ENCODE results near the gene LUC7L3.
A peak's percentile ranks its signal among the peaks of the same experiment; 100 is the strongest.
"Not testable (repeated sequence)": the region's sequence is repeated elsewhere in the genome, so short reads cannot be mapped to it uniquely, and the experiment has no call there.

LUC7L3 gene

DNA sequence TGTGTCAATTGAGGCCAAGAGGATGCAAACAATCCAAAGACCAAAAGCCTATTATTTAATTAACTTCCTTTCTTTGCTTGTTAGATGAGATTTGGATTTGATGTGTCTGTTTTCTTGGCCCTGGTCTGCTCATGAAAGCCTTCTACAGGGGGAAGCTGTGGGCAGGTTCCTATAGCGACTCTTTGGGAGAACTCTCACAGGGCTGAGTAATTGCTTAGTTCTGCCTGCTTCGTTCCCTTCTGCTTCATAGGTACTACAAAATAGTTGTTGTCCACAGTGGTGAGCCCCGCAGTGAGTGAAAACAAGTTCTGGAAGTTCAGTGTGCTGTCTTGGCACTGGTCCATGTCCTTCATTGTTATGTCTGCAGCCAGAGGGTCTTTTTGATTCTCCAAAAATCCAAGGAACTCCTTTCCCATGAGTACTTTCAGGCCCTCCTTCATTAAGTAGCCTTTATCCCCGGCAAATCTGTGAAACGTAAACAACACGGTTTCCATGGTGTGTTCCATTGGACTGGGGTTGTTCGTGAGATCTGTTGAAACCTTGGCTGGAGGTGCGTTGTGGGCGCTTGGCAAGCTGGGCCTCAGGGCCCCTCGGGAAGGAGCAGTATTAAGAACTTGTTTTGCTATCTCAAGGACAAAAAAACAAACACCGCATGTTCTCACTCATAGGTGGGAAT lies 77.9 kb downstream of the LUC7L3 start:
- TF ChIP-seq, protein P1, sequence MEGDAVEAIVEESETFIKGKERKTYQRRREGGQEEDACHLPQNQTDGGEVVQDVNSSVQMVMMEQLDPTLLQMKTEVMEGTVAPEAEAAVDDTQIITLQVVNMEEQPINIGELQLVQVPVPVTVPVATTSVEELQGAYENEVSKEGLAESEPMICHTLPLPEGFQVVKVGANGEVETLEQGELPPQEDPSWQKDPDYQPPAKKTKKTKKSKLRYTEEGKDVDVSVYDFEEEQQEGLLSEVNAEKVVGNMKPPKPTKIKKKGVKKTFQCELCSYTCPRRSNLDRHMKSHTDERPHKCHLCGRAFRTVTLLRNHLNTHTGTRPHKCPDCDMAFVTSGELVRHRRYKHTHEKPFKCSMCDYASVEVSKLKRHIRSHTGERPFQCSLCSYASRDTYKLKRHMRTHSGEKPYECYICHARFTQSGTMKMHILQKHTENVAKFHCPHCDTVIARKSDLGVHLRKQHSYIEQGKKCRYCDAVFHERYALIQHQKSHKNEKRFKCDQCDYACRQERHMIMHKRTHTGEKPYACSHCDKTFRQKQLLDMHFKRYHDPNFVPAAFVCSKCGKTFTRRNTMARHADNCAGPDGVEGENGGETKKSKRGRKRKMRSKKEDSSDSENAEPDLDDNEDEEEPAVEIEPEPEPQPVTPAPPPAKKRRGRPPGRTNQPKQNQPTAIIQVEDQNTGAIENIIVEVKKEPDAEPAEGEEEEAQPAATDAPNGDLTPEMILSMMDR (IDR thresholded peaks at IDR 0.05; ENCODE audit: low read depth, low read length), result no peak
- DNase-seq (ENCODE audit: low read depth in 2 of 2), result peak in 1 of 2 donors; percentile 22
- H3K4me3 ChIP-seq (replicated peaks in 1 of 2; ENCODE audit: low read depth in 2 of 2, low read length in 2 of 2), result no peak overlapping the region

DNA sequence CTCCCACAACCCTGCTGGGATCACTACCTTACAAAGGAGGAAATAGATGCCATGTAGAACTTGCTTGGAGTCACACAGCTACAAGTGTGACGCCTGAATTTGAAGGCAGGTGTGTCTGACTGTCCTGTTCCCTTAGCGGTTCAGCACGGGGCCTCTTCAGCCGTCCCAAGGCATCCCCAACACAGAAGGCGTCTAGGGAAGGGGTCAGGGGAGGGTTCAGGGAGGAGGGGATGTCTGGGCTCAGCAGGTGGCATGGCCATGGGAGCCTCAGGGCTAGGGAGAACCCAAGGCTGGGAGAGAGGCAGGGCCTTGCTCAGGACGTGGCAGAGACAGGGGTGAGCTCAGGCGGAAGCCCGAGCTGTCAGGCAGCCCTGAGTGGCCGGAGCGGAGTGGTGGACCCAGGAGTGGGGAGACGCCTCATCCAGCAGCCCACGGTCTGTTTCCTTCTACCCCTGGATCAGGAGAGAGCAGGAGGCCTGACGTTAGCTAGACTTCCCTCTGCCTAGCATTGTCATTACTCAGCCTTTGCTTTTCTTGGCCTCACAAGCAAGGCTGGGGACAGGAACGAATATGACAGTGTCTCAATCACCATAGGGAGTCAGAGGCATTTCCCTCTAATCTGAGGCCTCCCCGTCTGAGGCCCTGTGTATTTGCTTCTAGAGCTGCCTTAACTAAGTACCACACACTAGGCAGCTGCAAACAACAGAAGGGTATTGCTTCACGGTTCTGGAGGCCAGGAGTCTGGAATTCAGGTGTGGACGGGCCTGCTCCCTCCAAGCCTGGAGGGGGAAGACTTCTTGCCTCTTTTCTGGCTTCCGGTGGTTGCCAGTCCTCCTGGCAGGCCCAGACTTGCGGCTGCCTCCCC lies 79.3 kb downstream of the LUC7L3 start:
- TF ChIP-seq, protein P1 (IDR thresholded peaks at IDR 0.05; ENCODE audit: low read depth, low read length), result no peak
- peak in 1 of 2 donors; percentile 10 for DNase-seq (ENCODE audit: low read depth in 2 of 2)
- no peak overlapping the region for H3K4me3 ChIP-seq (replicated peaks in 1 of 2; ENCODE audit: low read depth in 2 of 2, low read length in 2 of 2)

DNA sequence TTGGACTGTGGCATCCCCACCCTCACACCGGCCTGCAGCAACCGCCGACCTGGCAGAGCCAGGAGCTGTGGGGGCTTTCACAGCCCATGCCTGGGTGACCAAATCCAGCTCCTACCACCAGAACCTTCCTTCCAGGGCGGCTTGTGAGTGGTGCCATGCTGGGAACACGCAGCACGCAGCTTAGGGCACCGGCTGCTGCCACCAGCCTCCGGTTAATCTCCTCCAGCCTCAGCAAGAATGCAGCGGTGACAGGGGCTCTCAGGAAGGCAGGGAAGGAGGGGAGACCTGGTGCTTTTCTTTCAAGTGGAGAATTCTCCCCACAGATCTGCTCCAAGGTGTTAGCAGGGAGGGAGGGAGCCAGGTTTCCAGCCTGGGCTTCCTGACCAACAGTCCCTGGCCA lies 80.2 kb downstream of the LUC7L3 start:
- TF ChIP-seq, protein P1 (IDR thresholded peaks at IDR 0.05; ENCODE audit: low read depth, low read length), result no peak
- DNase-seq (ENCODE audit: low read depth in 2 of 2), result no peak
- no peak overlapping the region for H3K4me3 ChIP-seq (replicated peaks in 1 of 2; ENCODE audit: low read depth in 2 of 2, low read length in 2 of 2)

DNA sequence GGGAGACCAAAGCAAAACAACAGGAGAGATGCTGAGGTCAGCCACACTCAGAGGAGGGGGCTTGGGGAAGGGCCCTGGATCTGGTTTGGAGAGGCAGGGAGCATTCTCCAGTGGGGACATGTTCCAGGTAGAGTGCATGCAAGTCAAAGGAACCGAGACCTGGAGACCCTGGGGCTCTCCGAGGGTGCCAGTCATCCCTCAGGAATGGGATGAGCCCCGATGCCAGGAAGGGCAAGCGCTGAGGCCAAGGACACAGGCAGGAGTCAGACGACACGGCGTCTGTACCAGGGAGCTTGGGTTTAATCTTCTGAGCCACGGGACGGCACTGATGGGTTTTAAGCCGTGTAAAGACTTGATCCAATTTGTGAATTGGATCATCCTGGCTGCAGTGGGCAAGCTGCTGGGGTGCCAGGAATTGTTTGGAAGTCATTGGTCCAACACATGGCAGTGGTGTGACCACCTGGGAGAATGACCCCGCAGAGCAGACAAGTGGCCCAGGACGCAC lies 80.8 kb downstream of the LUC7L3 start:
- TF ChIP-seq, protein P1 (IDR thresholded peaks at IDR 0.05; ENCODE audit: low read depth, low read length), result no peak
- DNase-seq (ENCODE audit: low read depth in 2 of 2), result no peak
- no peak overlapping the region for H3K4me3 ChIP-seq (replicated peaks in 1 of 2; ENCODE audit: low read depth in 2 of 2, low read length in 2 of 2)

DNA sequence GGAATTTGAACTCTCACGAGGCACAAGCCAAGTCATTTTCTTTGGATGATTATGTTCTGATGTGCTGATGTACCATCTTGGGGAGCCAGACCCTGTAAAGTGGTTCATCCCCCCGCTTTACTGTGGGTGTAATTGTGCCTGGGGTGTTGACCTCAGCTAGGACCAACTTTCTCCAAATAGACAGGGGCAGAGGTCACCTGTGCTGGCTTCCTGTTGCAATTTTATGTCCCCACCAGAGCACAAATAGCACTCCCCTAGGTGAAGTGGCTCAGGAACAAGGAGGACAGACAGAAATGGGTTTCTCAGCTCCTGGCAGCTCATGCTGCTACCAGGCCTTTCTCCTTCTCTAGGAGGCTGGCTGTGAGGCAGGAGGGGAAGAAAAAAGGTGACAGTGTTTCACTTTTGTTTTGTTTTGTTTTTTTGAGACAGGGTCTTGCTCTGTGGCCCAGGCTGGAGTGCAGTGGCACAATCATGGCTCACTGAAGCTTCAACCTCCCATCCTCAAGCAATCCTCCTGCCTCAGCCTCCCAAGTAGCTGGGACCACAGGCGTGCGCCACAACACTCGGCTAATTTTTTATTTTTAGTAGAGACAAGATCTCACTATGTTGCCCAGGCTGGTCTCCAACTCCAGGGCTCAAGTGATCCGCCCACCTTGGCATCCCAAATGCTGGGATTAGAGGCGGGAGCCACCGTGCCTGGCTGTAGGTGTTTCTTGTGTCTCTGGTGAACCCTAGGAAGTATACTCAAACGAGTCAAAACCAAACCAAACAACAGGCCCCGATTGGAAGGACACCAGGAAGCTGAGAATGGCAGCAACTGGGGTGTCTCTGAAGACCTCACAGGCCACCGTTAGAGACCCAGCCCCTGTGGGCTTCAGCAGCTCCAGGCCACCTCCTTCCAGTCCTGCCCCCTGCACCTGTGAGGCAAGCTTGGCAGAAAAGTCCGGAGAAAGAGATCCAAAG lies 83.5 kb downstream of the LUC7L3 start:
- no peak overlapping the region for H3K4me3 ChIP-seq (replicated peaks in 1 of 2; ENCODE audit: low read depth in 2 of 2, low read length in 2 of 2)
- no peak for DNase-seq (ENCODE audit: low read depth in 2 of 2)
- TF ChIP-seq, protein P1 (IDR thresholded peaks at IDR 0.05; ENCODE audit: low read depth, low read length), result no peak

DNA sequence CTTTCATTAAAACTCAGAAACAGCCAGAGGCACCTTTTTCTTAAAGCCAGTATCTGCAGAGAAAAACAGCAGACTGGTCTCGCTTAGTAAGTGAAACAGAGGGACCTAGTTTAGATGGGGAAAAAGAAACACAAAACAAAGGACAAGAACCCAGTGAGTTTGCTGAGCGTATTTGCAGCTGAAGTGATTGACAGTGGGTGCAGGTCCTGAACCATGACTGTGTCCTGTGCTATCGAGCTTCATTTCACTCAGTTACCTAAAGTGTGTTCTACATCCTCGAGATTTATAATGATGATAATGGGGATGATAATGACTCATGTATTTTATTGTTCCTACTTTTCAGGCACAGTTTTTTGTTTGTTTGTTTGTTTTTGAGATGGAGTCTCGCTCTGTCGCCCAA lies 84.3 kb downstream of the LUC7L3 start:
- DNase-seq (ENCODE audit: low read depth in 2 of 2), result no peak
- TF ChIP-seq, protein P1 (IDR thresholded peaks at IDR 0.05; ENCODE audit: low read depth, low read length), result no peak
- H3K4me3 ChIP-seq (replicated peaks in 1 of 2; ENCODE audit: low read depth in 2 of 2, low read length in 2 of 2), result no peak overlapping the region

DNA sequence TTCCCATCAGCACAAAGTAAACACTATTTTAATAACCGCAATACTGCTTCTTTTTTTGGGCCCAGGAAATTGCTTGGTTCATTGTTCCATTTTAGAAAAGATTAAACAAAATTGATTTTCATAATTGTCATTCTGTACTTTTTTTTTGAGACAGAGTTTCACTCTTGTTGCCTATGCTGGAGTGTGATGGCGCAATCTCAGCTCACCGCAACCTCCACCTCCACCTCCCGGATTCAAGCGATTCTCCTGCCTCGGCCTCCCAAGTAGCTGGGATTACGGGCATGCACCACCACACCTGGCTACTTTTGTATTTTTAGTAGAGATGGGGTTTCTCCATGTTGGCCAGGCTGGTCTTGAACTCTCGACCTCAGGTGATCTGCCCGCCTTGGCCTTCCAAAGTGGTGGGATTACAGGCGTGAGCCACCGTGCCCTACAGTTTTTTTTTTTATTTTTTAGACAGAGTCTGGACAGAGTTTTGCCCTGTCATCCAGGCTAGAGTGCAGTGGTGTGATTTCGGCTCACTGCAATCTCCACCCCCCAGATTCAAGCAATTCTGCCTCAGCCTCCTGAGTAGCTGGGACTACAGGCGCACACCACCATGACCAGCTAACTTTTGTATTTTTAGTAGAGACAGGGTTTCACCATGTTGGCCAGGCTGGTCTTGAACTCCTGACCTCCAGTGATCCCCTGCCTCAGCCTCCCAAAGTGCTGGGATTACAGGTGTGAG lies 85.5 kb downstream of the LUC7L3 start:
- DNase-seq (ENCODE audit: low read depth in 2 of 2); H3K4me3 ChIP-seq (replicated peaks in 1 of 2; ENCODE audit: low read depth in 2 of 2, low read length in 2 of 2): not testable (repeated sequence)

All from cardiac fibroblast (primary cell).